NB4 (cell line): ENCODE results near the gene TSPAN5.

ENCODE experiments used
- CTCF ChIP-seq: IDR thresholded peaks from one replicate; pipeline ENCODE4 v1.5.1; 2012; ENCODE audit warnings: low read depth, low read length
- POLR2A ChIP-seq: IDR thresholded peaks from 2 replicates; pipeline ENCODE4 v1.6.1; 2011; ENCODE audit warnings: mild to moderate bottlenecking; ENCODE audit not compliant: insufficient read length; ENCODE audit errors: extremely low read depth

GRCh38 chr4:98638661-98639060, 19.8 kb downstream of the TSPAN5 start:
- TF ChIP-seq CTCF (no peak), POLR2A (no peak)
